Stomach smooth muscle (tissue), 2 donors: ENCODE data around the gene ZMYND10.
A peak's percentile ranks its signal among the peaks of the same experiment; 100 is the strongest.

Experiments used
- H3K27ac ChIP-seq: one replicate; pipeline ENCODE4 v1.7.0; 2013; ENCODE audit warnings: mild to moderate bottlenecking, low read length, inconsistent platforms
- H3K27me3 ChIP-seq, 2 donors: one replicate each; pipeline ENCODE4 v1.7.0; 2013; ENCODE audit warnings: low read length in 2 of 2; ENCODE audit not compliant: insufficient read depth in 2 of 2, control insufficient read depth in 1 of 2
- H3K36me3 ChIP-seq, 2 donors: one replicate each; pipeline ENCODE4 v1.7.0; 2013; ENCODE audit warnings: low read length in 2 of 2; ENCODE audit not compliant: control insufficient read depth in 2 of 2, insufficient read depth in 2 of 2
- H3K4me1 ChIP-seq: one replicate; pipeline ENCODE4 v1.7.0; 2013; ENCODE audit warnings: low read length; ENCODE audit not compliant: control insufficient read depth, insufficient read depth
- H3K4me3 ChIP-seq, 2 donors: one replicate each; pipeline ENCODE4 v1.7.0; 2013; ENCODE audit warnings: low read length in 2 of 2
- H3K9ac ChIP-seq, 2 donors: one replicate each; pipeline ENCODE4 v1.7.0; 2013; ENCODE audit warnings: low read length in 2 of 2, mild to moderate bottlenecking in 1 of 2
- H3K9me3 ChIP-seq, 2 donors: one replicate each; pipeline ENCODE4 v1.7.0; 2013; ENCODE audit warnings: low read length in 2 of 2; ENCODE audit not compliant: control insufficient read depth in 2 of 2
- donor health status: healthy.
- donor health status: Pancreatic carcinoma.

The ZMYND10 gene

GRCh38 chr3:50369012-50369670, 23.6 kb upstream of the ZMYND10 start:
- H3K36me3 ChIP-seq, result no peaks in the 10 kb centered on the region
- no peak overlapping the region for H3K9ac ChIP-seq
- no peaks in the 10 kb centered on the region for H3K9me3 ChIP-seq
- H3K27me3 ChIP-seq, result peaks cover 0 to 4% of the 10 kb centered on the region in 2 donors
- H3K4me3 ChIP-seq, result no peak overlapping the region
- H3K4me1 ChIP-seq, result peaks cover 14% of the 10 kb centered on the region
- H3K27ac ChIP-seq, result no peak overlapping the region

GRCh38 chr3:50365842-50366220, 20.3 kb upstream of the ZMYND10 start:
- Histone ChIP-seq H3K4me1 (peaks cover 14% of the 10 kb centered on the region), H3K9me3 (no peaks in the 10 kb centered on the region), H3K9ac (no peak overlapping the region), H3K27ac (no peak overlapping the region), H3K27me3 (peaks cover 0 to 2% of the 10 kb centered on the region in 2 donors), H3K36me3 (no peaks in the 10 kb centered on the region), H3K4me3 (peak overlapping the region in 1 of 2 donors; percentile 79)

GRCh38 chr3:50365080-50365841, 19.7 kb upstream of the ZMYND10 start:
- H3K36me3 ChIP-seq, result no peaks in the 10 kb centered on the region
- peak overlapping the region; percentile 69 to 79 for H3K4me3 ChIP-seq
- peaks cover 14% of the 10 kb centered on the region for H3K4me1 ChIP-seq
- no peak overlapping the region for H3K27ac ChIP-seq
- no peaks in the 10 kb centered on the region for H3K9me3 ChIP-seq
- H3K27me3 ChIP-seq, result peaks cover 0 to 2% of the 10 kb centered on the region in 2 donors
- peak overlapping the region; percentile 51 to 60 for H3K9ac ChIP-seq

GRCh38 chr3:50364573-50365079, 19.1 kb upstream of the ZMYND10 start:
- peaks cover 17% of the 10 kb centered on the region for H3K4me1 ChIP-seq
- H3K27me3 ChIP-seq, result peaks cover 0 to 2% of the 10 kb centered on the region in 2 donors
- no peak overlapping the region for H3K27ac ChIP-seq
- peak overlapping the region; percentile 31 to 58 for H3K9ac ChIP-seq
- no peaks in the 10 kb centered on the region for H3K9me3 ChIP-seq
- no peaks in the 10 kb centered on the region for H3K36me3 ChIP-seq
- peak overlapping the region; percentile 51 to 79 for H3K4me3 ChIP-seq

- Histone ChIP-seq H3K4me1 (peaks cover 56% of the 10 kb centered on the region), H3K36me3 (peaks cover 3 to 17% of the 10 kb centered on the region in 2 donors), H3K9me3 (no peaks in the 10 kb centered on the region), H3K9ac (no peak overlapping the region), H3K27me3 (no peaks in the 10 kb centered on the region), H3K4me3 (peak overlapping the region in 1 of 2 donors; percentile 97), H3K27ac (peak overlapping the region; percentile 86)
These were observed 14.2 kb upstream of the ZMYND10 start for GRCh38 chr3:50359760-50360110.

- peak within 1 kb of the TSS; percentile 86 for H3K27ac ChIP-seq
- H3K9ac ChIP-seq, result peak within 1 kb of the TSS; percentile 81 to 98
- H3K4me1 ChIP-seq, result peaks cover 50% of the 10 kb centered on the region
- H3K9me3 ChIP-seq, result no peaks in the 10 kb centered on the region
- H3K36me3 ChIP-seq, result peaks cover 3 to 22% of the 10 kb centered on the region in 2 donors
- H3K4me3 ChIP-seq, result peak within 1 kb of the TSS; percentile 77 to 97
- H3K27me3 ChIP-seq, result no peaks in the 10 kb centered on the region
These were observed 13.6 kb upstream of the ZMYND10 start, which contains the start of gene TMEM115 for GRCh38 chr3:50358911-50359759. Gene TMEM115 (minus strand): TSS chr3:50359521. CDS start chr3:50359063, 458 bp downstream.

- Histone ChIP-seq H3K9ac (peak overlapping the region; percentile 81 to 98), H3K27ac (peak overlapping the region; percentile 86), H3K4me1 (peaks cover 49% of the 10 kb centered on the region), H3K27me3 (no peaks in the 10 kb centered on the region), H3K9me3 (no peaks in the 10 kb centered on the region), H3K36me3 (peaks cover 7 to 28% of the 10 kb centered on the region in 2 donors), H3K4me3 (peak overlapping the region; percentile 77 to 97)
These were observed 12.9 kb upstream of the ZMYND10 start for GRCh38 chr3:50358355-50358910.

- H3K27me3 ChIP-seq, result no peaks in the 10 kb centered on the region
- H3K4me3 ChIP-seq, result peak overlapping the region; percentile 77 to 97
- peak overlapping the region; percentile 11 for H3K27ac ChIP-seq
- peaks cover 52% of the 10 kb centered on the region for H3K4me1 ChIP-seq
- peak overlapping the region; percentile 80 to 81 for H3K9ac ChIP-seq
- no peaks in the 10 kb centered on the region for H3K9me3 ChIP-seq
- peaks cover 7 to 31% of the 10 kb centered on the region in 2 donors for H3K36me3 ChIP-seq
These were observed 11.9 kb upstream of the ZMYND10 start for GRCh38 chr3:50357481-50357880.

GRCh38 chr3:50356553-50356952, 11.0 kb upstream of the ZMYND10 start:
- H3K27ac ChIP-seq, result no peak overlapping the region
- H3K27me3 ChIP-seq, result no peaks in the 10 kb centered on the region
- H3K9ac ChIP-seq, result peak overlapping the region; percentile 80 to 81
- H3K9me3 ChIP-seq, result no peaks in the 10 kb centered on the region
- peaks cover 7 to 31% of the 10 kb centered on the region in 2 donors for H3K36me3 ChIP-seq
- H3K4me3 ChIP-seq, result peak overlapping the region; percentile 77 to 97
- peaks cover 55% of the 10 kb centered on the region for H3K4me1 ChIP-seq
